ENCODE measurements around the gene EXOC3L1.
A peak's percentile ranks its signal among the peaks of the same experiment; 100 is the strongest.

EXOC3L1 gene

GRCh38 chr16:67177743-67178699 lies 11.9 kb downstream of the EXOC3L1 start:
- peak; percentile 43 for DNase-seq (ENCODE audit: low read depth)
- no peak for TF ChIP-seq CTCF (IDR thresholded peaks at IDR 0.05; ENCODE audit: low read depth, low read length)
- no peak for TF ChIP-seq MAX (IDR thresholded peaks at IDR 0.05; ENCODE audit: low read depth, low read length)
- TF ChIP-seq MYC (IDR thresholded peaks at IDR 0.05; ENCODE audit: low read depth, low read length) = no peak
- no peak for TF ChIP-seq POLR2A (IDR thresholded peaks at IDR 0.05; ENCODE audit: extremely low read depth, insufficient read length)
- H3K4me3 ChIP-seq (ENCODE audit: low read depth, low read length) = no peak overlapping the region

DNA sequence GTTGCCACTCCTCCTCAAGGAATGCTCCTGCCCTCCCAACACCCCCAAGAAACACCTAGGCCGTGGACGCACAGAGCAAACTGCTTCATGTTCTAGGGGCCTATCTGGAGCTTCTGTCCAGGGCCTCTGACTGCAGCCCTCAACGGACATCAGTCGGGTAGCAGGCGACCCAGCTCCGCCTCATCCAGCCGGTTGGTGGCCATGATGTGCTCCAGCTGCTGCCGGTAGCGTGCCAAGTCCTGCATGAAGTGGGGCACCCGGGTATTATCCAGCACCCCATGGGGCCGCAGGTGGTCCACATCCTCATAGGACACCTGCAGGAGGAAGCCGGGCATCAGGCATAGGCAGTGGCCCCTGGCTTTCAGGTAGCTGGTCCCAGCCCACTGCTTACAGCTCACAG lies 13.3 kb downstream of the EXOC3L1 start:
- DNase-seq (ENCODE audit: low read depth) = no peak
- H3K4me3 ChIP-seq (ENCODE audit: low read depth, low read length) = no peak overlapping the region
- TF ChIP-seq MAX (IDR thresholded peaks at IDR 0.05; ENCODE audit: low read depth, low read length) (no peak), MYC (IDR thresholded peaks at IDR 0.05; ENCODE audit: low read depth, low read length) (no peak), POLR2A (IDR thresholded peaks at IDR 0.05; ENCODE audit: extremely low read depth, insufficient read length) (no peak), CTCF (IDR thresholded peaks at IDR 0.05; ENCODE audit: low read depth, low read length) (no peak)

DNA sequence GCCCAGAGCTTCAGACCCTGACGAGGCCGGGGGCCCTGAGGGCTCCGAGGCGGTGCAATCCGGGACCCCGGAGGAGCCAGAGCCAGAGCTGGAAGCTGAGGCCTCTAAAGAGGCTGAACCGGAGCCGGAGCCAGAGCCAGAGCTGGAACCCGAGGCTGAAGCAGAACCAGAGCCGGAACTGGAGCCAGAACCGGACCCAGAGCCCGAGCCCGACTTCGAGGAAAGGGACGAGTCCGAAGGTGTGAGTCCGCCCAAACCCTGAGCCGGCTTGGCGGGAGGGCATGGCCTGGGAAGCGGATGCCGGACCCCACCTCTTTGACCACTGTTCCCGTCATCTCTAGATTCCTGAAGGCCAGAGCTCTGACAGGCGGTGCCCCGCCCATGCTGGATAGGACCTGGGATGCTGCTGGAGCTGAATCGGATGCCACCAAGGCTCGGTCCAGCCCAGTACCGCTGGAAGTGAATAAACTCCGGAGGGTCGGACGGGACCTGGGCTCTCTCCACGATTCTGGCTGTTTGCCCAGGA lies 15.2 kb downstream of the EXOC3L1 start:
- no peak overlapping the region for H3K4me3 ChIP-seq (ENCODE audit: low read depth, low read length)
- TF ChIP-seq MAX (IDR thresholded peaks at IDR 0.05; ENCODE audit: low read depth, low read length) (no peak), POLR2A (IDR thresholded peaks at IDR 0.05; ENCODE audit: extremely low read depth, insufficient read length) (no peak), CTCF (IDR thresholded peaks at IDR 0.05; ENCODE audit: low read depth, low read length) (no peak), MYC (IDR thresholded peaks at IDR 0.05; ENCODE audit: low read depth, low read length) (no peak)
- no peak for DNase-seq (ENCODE audit: low read depth)

DNA sequence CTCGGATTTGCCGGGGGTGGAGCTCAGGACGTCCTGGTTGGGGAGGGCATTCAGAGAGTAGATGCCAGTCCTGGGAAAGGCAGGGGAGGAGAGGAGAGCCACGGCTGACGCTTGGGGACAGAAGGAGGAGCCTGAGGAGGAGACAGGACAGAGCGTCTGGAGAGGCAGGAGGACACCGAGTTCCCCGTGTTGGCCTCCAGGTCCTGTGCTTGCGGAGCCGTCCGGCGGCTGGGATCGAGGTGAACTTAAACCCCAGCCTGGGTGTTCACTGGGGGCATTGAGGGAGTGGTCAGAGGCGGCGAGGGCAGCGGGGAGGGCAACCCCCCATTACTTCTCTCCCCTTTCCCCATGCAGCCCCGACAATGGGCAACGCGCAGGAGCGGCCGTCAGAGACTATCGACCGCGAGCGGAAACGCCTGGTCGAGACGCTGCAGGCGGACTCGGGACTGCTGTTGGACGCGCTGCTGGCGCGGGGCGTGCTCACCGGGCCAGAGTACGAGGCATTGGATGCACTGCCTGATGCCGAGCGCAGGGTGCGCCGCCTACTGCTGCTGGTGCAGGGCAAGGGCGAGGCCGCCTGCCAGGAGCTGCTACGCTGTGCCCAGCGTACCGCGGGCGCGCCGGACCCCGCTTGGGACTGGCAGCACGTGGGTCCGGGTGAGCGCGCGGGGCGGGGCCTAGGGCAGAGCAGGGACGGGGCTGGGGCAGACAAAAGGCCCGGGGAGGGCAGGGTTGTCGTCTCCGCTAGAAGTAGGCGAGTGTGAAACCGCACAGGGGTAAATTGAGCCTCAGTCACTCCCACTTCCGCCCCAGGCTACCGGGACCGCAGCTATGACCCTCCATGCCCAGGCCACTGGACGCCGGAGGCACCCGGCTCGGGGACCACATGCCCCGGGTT lies 15.9 kb downstream of the EXOC3L1 start:
- TF ChIP-seq POLR2A (IDR thresholded peaks at IDR 0.05; ENCODE audit: extremely low read depth, insufficient read length) = peak; percentile 38
- peak; percentile 5 for TF ChIP-seq CTCF (IDR thresholded peaks at IDR 0.05; ENCODE audit: low read depth, low read length)
- TF ChIP-seq MAX (IDR thresholded peaks at IDR 0.05; ENCODE audit: low read depth, low read length) = peak; percentile 46; the same call in 1 of the 2 replicates
- TF ChIP-seq MYC (IDR thresholded peaks at IDR 0.05; ENCODE audit: low read depth, low read length) = no peak; the same call in 1 of the 2 replicates
- DNase-seq (ENCODE audit: low read depth) = peak; percentile 88
- H3K4me3 ChIP-seq (ENCODE audit: low read depth, low read length) = peak overlapping the region; percentile 34

- H3K4me3 ChIP-seq (ENCODE audit: low read depth, low read length) = no peak overlapping the region
- TF ChIP-seq MAX (IDR thresholded peaks at IDR 0.05; ENCODE audit: low read depth, low read length) (no peak), POLR2A (IDR thresholded peaks at IDR 0.05; ENCODE audit: extremely low read depth, insufficient read length) (no peak), MYC (IDR thresholded peaks at IDR 0.05; ENCODE audit: low read depth, low read length) (no peak), CTCF (IDR thresholded peaks at IDR 0.05; ENCODE audit: low read depth, low read length) (no peak)
- DNase-seq (ENCODE audit: low read depth) = no peak
Observed at GRCh38 chr16:67173323-67173722, 16.6 kb downstream of the EXOC3L1 start.

Data from NB4 (cell line).